Endothelial cell of umbilical vein (primary cell): ENCODE measurements around the gene SCGB1D1. TPM values are rescaled to one million over a fixed set of nuclear protein-coding genes. Genes with fewer than 3 reads are reported as not detected.

Experiments used
- BruUV-seq: library from RNA; stranded (reverse); fragments of 400-500 nt; replicated peaks from 2 replicates; lab custom pipeline; 2021; lab: Mats Ljungman, UMichigan
- CTCF ChIA-PET: fragments of 300-600, 350-600 bp; sonication (Branson Sonifier 250); formaldehyde crosslinking; loops from one replicate; lab custom pipeline; 2021; ENCODE audit warnings: antibody characterized with exemption, inconsistent platforms; lab: Charles Lee
- POLR2A ChIA-PET: fragments of 300-600, 350-600 bp; sonication (Branson Sonifier 250); formaldehyde crosslinking; loops from one replicate; lab custom pipeline; 2021; ENCODE audit warnings: antibody characterized with exemption, inconsistent platforms; lab: Charles Lee
- DNase-seq: peaks from one replicate; pipeline ENCODE4 v3.0.0-alpha.2; 2011; ENCODE audit warnings: low read depth, low spot score
- FAIRE-seq: peaks from 2 replicates; lab custom pipeline; 2011; peaks lifted over from hg19 to GRCh38; lab: Jason Lieb, UNC
- H2AFZ ChIP-seq: 2 replicates; pipeline ENCODE4 v1.6.0; 2012; ENCODE audit warnings: low read depth, low read length, control low read depth, inconsistent platforms
- H3K27ac ChIP-seq: 2 replicates; pipeline ENCODE4 v1.5.1; 2011; ENCODE audit warnings: low read depth, mild to moderate bottlenecking, control low read depth, low read length, moderate library complexity; ENCODE audit not compliant: insufficient read depth
- H3K27me3 ChIP-seq, 2 experiments: 2 replicates each; pipeline versions ENCODE4 v1.6.0 to v1.6.1; 2011; ENCODE audit warnings: low read length in 2 of 2, mixed read lengths in 1 of 2; ENCODE audit not compliant: control insufficient read depth in 2 of 2, insufficient read depth in 2 of 2
- H3K36me3 ChIP-seq, 2 experiments: 2 replicates in 1 of 2; 3 replicates in 1 of 2; pipeline ENCODE4 v1.5.1; 2011; ENCODE audit warnings: low read length in 2 of 2, mild to moderate bottlenecking in 1 of 2, moderate library complexity in 1 of 2; ENCODE audit not compliant: control insufficient read depth in 2 of 2, insufficient read depth in 2 of 2; ENCODE audit errors: extremely low read depth in 1 of 2
- H3K4me1 ChIP-seq: 3 replicates; pipeline ENCODE4 v1.5.1; 2011; ENCODE audit warnings: mild to moderate bottlenecking, low read length; ENCODE audit not compliant: control insufficient read depth, insufficient read depth; ENCODE audit errors: extremely low read depth
- H3K4me2 ChIP-seq: 2 replicates; pipeline ENCODE4 v1.6.1; 2011; ENCODE audit warnings: low read length, control low read depth, mixed read lengths; ENCODE audit not compliant: insufficient read depth
- H3K4me3 ChIP-seq, 3 experiments: fragments of 200-600 bp in 1 of 3; sonication (generic), shearing (Covaris generic) in 1 of 3; replicated peaks in 1 of 3; 2 replicates each; pipeline ENCODE4 v1.5.1; 2011 to 2016; ENCODE audit warnings: control low read depth in 3 of 3, low read length in 3 of 3, mild to moderate bottlenecking in 2 of 3, inconsistent platforms in 1 of 3, low read depth in 1 of 3, moderate library complexity in 1 of 3; ENCODE audit not compliant: insufficient read depth in 1 of 3
- H3K79me2 ChIP-seq: 2 replicates; pipeline ENCODE4 v1.6.0; 2012; ENCODE audit warnings: low read length, inconsistent platforms; ENCODE audit not compliant: control insufficient read depth, insufficient read depth
- H3K9ac ChIP-seq: replicated peaks from 2 replicates; pipeline ENCODE3; 2011; ENCODE audit warnings: low read length, control low read depth; ENCODE audit not compliant: insufficient read depth; ENCODE audit errors: extremely low read depth
- H3K9me1 ChIP-seq: replicated peaks from 3 replicates; pipeline ENCODE4 v1.6.0; 2011; ENCODE audit warnings: mild to moderate bottlenecking, low read length; ENCODE audit not compliant: control insufficient read depth, insufficient read depth; ENCODE audit errors: extremely low read depth
- H3K9me3 ChIP-seq: replicated peaks from 2 replicates; pipeline ENCODE4 v1.5.1; 2012; ENCODE audit warnings: low read length, inconsistent platforms; ENCODE audit not compliant: control insufficient read depth, insufficient read depth
- H4K20me1 ChIP-seq: replicated peaks from 2 replicates; pipeline ENCODE3; 2011; ENCODE audit warnings: mild to moderate bottlenecking, low read length; ENCODE audit not compliant: control insufficient read depth, insufficient read depth; ENCODE audit errors: extremely low read depth
- EZH2 ChIP-seq: IDR thresholded peaks from 2 replicates; pipeline ENCODE4 v1.6.1; 2012; ENCODE audit warnings: borderline replicate concordance, low read depth, mild to moderate bottlenecking, moderate library complexity, low read length, inconsistent platforms; ENCODE audit not compliant: severe bottlenecking
- FOS ChIP-seq: IDR thresholded peaks from 2 replicates; pipeline ENCODE4 v1.6.1; 2011; ENCODE audit warnings: mild to moderate bottlenecking, low read length, moderate library complexity, borderline replicate concordance; ENCODE audit not compliant: insufficient read depth
- GATA2 ChIP-seq: IDR thresholded peaks from 2 replicates; pipeline ENCODE4 v1.7.0; 2011; ENCODE audit warnings: low read depth, mild to moderate bottlenecking, moderate library complexity, mixed read lengths, low read length; ENCODE audit not compliant: insufficient read length, insufficient read depth
- JUN ChIP-seq: IDR thresholded peaks from 2 replicates; pipeline ENCODE4 v1.6.1; 2011; ENCODE audit warnings: borderline replicate concordance, low read depth; ENCODE audit not compliant: insufficient read length, insufficient read depth
- MYC ChIP-seq: IDR thresholded peaks from one replicate; pipeline ENCODE4 v1.6.1; 2011; ENCODE audit warnings: mild to moderate bottlenecking, low read depth, low read length
- POLR2A ChIP-seq: IDR thresholded peaks from 2 replicates; pipeline ENCODE4 v1.6.1; 2012; ENCODE audit warnings: low read depth, mild to moderate bottlenecking, control low read depth, low read length
- POLR2AphosphoS5 ChIP-seq: IDR thresholded peaks from 2 replicates; pipeline ENCODE4 v1.6.1; 2012; ENCODE audit warnings: low read depth, mild to moderate bottlenecking, control low read depth, low read length, moderate library complexity; ENCODE audit not compliant: insufficient read depth
- dilution Hi-C: fragments of 300-500 bp; cut with MboI; formaldehyde crosslinking; loops from one replicate; pipeline ENCODE4 v1.15.0; 2019; ENCODE audit warnings: low sequenced_read_pairs; ENCODE audit not compliant: extremely low pct_ligation_motif_present
- intact Hi-C: fragments of 100-400 bp; cut with micrococcal nuclease; formaldehyde crosslinking; loops from one replicate; pipeline ENCODE4 v1.10.0; 2022
- polyA plus RNA-seq, 4 experiments: library from polyadenylated mRNA; depleted of rRNA in 3 of 4; stranded (reverse) in 3 of 4; unstranded in 1 of 4; fragments of >200 nt; gene quantifications; 2 replicates each; pipeline versions ENCODE4 v1.2.1 to v1.2.3, GENCODE V29; 2011 to 2012; ENCODE audit warnings: missing spikeins in 1 of 4
- total RNA-seq: library from RNA; stranded (reverse); gene quantifications from 2 replicates; pipeline ENCODE4 v1.2.3, GENCODE V29; 2021
- TF ChIP-seq, protein P1 (sequence below), 2 donors: IDR thresholded peaks; 1 replicate in 1 of 2; 2 replicates in 1 of 2; pipeline ENCODE4 v1.5.1; 2011; ENCODE audit warnings: low read length in 2 of 2, mild to moderate bottlenecking in 2 of 2, moderate library complexity in 2 of 2, control low read depth in 1 of 2, inconsistent platforms in 1 of 2, low read depth in 1 of 2; ENCODE audit not compliant: insufficient read depth in 1 of 2; ENCODE audit errors: extremely low read depth in 1 of 2
- TF ChIP-seq, protein P2 (sequence below): IDR thresholded peaks from 2 replicates; pipeline ENCODE4 v1.6.1; 2011; ENCODE audit not compliant: insufficient read depth, insufficient read length

SCGB1D1 gene
- total and polyA plus RNA-seq, 2 donors (not counting 3 experiments of a cell fraction or from before 2014, with no cell fraction given): not detected

DNA sequence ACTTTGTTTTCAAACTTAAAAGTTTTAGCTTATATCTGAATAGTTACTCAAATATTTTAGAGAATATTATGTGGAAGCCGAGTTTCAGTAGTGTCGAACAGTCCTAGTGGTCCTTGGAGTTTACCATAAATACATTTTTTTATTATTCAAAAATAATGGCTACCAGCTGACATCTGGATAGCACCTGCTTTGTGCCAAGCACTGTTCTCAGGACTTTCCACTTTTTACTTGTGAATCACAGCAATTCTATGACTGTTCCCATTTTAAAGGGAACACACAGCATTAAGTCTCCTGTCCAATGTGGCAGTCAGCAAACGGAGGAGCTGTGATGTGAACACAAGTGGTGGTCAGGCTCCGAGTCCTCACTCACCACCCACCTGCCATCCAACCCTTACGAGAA, 14.4 kb downstream of the SCGB1D1 start:
- Histone ChIP-seq H3K9me3 (no peaks in the 10 kb centered on the region), H2AFZ (no peak overlapping the region), H3K36me3 (no peaks in the 10 kb centered on the region), H3K27ac (no peak overlapping the region), H3K79me2 (no peaks in the 10 kb centered on the region), H3K27me3 (peaks cover 8 to 13% of the 10 kb centered on the region in 2 experiments), H3K9ac (no peak overlapping the region), H3K9me1 (no peaks in the 10 kb centered on the region), H3K4me3 (no peak overlapping the region), H3K4me1 (no peaks in the 10 kb centered on the region), H4K20me1 (no peaks in the 10 kb centered on the region), H3K4me2 (no peak overlapping the region)
- no peak for TF ChIP-seq POLR2AphosphoS5
- no peak for TF ChIP-seq EZH2
- TF ChIP-seq GATA2: no peak
- TF ChIP-seq POLR2A: no peak
- TF ChIP-seq FOS: no peak
- TF ChIP-seq, protein P1, sequence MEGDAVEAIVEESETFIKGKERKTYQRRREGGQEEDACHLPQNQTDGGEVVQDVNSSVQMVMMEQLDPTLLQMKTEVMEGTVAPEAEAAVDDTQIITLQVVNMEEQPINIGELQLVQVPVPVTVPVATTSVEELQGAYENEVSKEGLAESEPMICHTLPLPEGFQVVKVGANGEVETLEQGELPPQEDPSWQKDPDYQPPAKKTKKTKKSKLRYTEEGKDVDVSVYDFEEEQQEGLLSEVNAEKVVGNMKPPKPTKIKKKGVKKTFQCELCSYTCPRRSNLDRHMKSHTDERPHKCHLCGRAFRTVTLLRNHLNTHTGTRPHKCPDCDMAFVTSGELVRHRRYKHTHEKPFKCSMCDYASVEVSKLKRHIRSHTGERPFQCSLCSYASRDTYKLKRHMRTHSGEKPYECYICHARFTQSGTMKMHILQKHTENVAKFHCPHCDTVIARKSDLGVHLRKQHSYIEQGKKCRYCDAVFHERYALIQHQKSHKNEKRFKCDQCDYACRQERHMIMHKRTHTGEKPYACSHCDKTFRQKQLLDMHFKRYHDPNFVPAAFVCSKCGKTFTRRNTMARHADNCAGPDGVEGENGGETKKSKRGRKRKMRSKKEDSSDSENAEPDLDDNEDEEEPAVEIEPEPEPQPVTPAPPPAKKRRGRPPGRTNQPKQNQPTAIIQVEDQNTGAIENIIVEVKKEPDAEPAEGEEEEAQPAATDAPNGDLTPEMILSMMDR (IDR thresholded peaks at IDR 0.05; ENCODE audit: extremely low read depth in 1 of 2, insufficient read depth in 1 of 2, low read depth in 1 of 2, low read length in 2 of 2): no peak
- TF ChIP-seq JUN: no peak
- TF ChIP-seq MYC: no peak
- TF ChIP-seq, protein P2, sequence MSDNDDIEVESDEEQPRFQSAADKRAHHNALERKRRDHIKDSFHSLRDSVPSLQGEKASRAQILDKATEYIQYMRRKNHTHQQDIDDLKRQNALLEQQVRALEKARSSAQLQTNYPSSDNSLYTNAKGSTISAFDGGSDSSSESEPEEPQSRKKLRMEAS: no peak
- DNase-seq (no peak), FAIRE-seq (no peak)
- dilution Hi-C loops (no loop called here), intact Hi-C loops (no loop called here)
- CTCF ChIA-PET: interaction anchor here (0.7 to 2.0 kb wide), 6 partner anchors 13 to 369 kb away, joined by 3 to 8 read pairs (median 4); partner anchors contain the start of gene EEF1G
- POLR2A ChIA-PET: no interaction called here
- BruUV-seq: no TSS peak
